WI38 (cell line): ENCODE data around the gene LRMDA.

Source experiments
- H3K4me3 ChIP-seq: 2 replicates; pipeline ENCODE4 v1.5.1; 2011; ENCODE audit warnings: low read depth, mild to moderate bottlenecking, control low read depth, low read length
- TF ChIP-seq, protein P1 (sequence below): IDR thresholded peaks from 2 replicates; pipeline ENCODE4 v1.5.1; 2012; ENCODE audit warnings: low read depth, mild to moderate bottlenecking, control low read depth, low read length

Gene LRMDA

DNA sequence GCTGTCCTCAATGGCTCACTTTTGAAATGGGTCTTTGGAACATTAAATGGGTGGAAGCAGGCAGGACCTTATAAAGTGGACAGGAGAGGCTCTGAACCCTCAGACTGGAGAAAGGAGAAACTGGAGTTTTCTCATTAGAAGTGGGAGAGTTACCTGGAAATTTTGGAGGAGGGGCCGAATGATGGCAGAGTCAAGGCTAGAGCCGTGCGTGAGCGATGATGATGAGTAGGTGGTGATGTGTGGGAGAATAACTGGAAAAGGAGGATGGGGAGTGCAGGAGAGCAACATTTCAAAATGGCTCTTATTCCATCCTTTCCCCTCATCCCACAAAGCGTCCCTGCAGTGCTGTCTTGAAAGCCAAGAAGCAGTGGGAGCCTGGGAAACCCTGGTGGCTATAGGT is 274.0 kb downstream of the LRMDA start:
- H3K4me3 ChIP-seq: no peak overlapping the region

DNA sequence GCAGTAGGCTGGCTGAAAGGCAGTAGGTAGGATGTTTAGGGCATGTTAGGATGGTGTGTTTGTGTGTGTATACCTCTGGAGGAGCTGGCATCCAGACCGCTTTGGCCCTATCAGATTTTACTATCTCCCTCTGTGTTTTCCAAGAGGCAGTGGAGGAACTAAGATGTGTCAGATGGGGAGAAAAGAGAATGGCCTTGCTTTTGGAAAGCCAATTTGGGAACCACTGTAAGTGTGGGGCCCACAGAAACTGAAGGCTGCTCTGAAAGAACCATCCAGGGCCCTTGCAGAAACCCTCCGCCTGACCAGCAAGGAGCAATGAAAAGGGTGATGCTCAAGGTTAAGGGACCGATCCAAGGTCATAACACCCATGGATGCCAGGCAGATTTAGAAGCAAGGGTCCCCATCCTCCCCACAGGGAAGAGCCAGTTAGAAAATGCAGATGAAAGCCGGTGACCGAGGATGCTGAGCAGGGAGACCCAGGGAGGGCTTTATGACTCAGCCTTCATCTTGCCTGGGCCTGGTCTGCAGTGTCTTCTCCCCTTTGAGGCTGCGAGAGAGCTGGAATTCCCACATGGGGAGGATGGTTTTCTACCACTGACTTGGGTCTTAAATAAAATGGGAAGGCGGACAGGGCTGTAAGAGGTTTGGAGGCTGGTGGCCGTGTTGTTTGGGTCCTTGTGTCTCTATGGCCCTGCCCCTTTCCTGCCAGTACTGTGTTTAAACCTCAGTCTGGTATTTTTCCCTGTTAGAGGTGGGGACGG is 275.8 kb downstream of the LRMDA start:
- H3K4me3 ChIP-seq: no peak overlapping the region
- TF ChIP-seq, protein P1, sequence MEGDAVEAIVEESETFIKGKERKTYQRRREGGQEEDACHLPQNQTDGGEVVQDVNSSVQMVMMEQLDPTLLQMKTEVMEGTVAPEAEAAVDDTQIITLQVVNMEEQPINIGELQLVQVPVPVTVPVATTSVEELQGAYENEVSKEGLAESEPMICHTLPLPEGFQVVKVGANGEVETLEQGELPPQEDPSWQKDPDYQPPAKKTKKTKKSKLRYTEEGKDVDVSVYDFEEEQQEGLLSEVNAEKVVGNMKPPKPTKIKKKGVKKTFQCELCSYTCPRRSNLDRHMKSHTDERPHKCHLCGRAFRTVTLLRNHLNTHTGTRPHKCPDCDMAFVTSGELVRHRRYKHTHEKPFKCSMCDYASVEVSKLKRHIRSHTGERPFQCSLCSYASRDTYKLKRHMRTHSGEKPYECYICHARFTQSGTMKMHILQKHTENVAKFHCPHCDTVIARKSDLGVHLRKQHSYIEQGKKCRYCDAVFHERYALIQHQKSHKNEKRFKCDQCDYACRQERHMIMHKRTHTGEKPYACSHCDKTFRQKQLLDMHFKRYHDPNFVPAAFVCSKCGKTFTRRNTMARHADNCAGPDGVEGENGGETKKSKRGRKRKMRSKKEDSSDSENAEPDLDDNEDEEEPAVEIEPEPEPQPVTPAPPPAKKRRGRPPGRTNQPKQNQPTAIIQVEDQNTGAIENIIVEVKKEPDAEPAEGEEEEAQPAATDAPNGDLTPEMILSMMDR: no peak

More for the DNA sequence above, 274.0 kb downstream of the LRMDA start:
- TF ChIP-seq, protein P1: no peak

DNA sequence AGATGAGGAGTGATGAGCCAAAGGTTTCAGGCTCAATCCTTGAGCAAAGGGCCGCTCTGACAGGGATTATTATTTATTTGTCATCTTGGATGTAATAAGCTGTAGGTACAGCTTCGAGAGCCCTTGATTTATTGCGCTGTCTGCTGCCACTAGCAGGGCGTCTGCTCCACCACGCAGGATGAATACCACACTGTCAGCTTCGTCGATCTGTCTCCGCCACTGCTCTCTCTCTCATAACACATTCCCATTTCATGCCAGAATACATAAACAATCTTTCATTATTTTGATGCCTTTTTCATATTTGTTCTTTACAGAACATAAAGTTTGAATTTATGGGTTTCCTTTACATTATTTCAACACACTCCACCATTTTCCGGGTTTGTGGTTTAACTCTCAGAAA is 276.6 kb downstream of the LRMDA start:
- H3K4me3 ChIP-seq: no peak overlapping the region

DNA sequence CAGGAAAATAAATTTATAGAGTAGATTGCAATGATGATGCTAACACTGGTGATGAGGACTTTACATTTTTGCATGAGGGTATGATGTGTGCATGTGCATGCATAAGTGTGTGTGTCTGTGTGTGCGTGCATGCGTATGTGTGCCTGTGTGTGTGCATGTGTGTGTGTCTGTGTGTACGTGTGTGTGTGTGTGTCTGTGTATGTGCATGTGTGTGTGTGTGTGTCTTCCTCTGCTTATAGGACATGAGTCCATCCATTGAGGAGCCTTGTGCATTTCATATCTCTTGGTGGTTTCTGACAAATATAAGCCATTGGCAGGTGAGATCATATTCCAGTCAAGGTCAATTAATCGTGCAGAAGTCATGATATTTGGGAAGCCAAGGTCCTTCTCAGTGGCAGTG is 277.8 kb downstream of the LRMDA start:
- TF ChIP-seq, protein P1: no peak
- no peak overlapping the region for H3K4me3 ChIP-seq

More for the DNA sequence above, 276.6 kb downstream of the LRMDA start:
- TF ChIP-seq, protein P1: no peak

DNA sequence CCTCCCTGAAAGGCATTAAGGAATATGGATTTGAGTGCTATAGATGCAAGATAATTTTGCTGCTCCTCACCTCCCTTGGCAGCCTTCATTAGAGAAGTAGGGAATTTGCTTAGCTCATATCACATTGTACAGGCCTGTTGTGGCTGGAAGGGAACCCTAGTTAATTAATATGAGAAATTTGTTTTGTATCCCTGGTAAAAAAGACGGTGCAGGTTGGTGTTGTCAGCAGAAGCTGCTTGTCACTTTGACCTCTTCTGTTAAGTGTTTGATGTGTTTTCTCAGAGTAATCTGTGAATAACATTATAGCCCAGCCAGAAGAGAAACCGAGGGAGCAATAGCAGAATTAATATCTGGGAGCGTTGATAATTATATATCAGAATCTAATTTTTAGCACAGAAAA is 278.4 kb downstream of the LRMDA start:
- TF ChIP-seq, protein P1: no peak
- H3K4me3 ChIP-seq: no peak overlapping the region

DNA sequence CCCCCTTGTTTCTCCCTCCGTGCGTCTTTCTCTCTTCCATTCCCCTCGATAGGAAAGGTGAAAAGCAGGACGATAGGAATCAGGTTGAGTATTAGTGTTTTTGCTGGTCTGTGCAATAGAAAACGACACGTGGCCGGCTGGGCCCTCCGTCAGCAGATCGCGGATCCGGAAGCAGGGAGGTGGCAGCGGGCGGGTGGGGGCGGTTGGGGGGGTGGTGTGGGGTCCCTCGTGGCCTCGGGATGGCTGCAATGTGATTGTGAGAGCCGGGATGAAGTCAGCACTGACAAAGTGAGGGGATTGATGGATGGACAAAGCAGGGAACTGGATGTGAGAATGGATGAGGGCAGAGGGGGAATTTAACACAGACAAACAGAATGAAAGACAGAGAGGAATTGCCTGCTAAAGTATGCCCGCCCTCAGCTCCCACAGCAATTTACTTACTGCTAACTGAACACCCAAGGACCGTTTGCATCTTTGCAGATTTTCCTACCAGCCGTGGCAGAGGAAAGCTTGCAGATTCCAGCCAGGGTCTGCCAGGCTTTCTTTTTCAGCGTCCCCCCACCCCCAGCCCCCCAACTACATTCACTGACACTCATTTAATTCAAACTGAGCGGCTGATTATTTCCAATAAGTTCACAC is 280.9 kb downstream of the LRMDA start:
- no peak overlapping the region for H3K4me3 ChIP-seq
- TF ChIP-seq, protein P1: no peak

DNA sequence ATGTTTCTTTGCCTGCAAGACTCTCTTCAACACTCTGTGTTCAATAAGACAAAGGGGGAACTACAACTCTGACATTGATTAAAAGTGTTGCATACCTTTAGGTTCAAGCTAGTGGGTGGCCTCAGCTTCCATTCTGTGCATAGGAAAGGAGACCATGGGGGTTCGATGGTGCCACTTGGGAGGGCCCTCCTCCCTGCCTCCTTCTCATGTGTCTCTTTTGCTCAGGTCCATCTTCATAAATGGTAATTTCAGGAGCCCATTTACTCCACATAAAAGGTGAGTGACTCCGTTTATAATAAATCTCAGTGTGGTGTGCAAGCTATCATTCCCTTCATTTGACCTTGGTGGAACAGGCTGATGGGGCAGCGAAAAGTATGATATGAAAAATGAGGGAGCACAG is 285.1 kb downstream of the LRMDA start:
- TF ChIP-seq, protein P1: no peak
- no peak overlapping the region for H3K4me3 ChIP-seq
